IPS-NIHi7 (cell line): ENCODE measurements around the gene ZNF235.
"Not testable (repeated sequence)": the region's sequence is repeated elsewhere in the genome, so short reads cannot be mapped to it uniquely, and the experiment has no call there.

ENCODE experiments used
- DNase-seq: peaks from one replicate; pipeline ENCODE4 v3.0.0; 2012; ENCODE audit warnings: mixed read lengths; ENCODE audit errors: extremely low spot score

Gene ZNF235

GRCh38 chr19:44255705-44256411 lies 49.0 kb downstream of the ZNF235 start:
- DNase-seq: no peak

GRCh38 chr19:44254496-44254895 lies 50.3 kb downstream of the ZNF235 start:
- no peak for DNase-seq

GRCh38 chr19:44253392-44253791 lies 51.4 kb downstream of the ZNF235 start:
- not testable (repeated sequence) for DNase-seq

- DNase-seq: not testable (repeated sequence)
Observed at GRCh38 chr19:44252332-44252731, 52.5 kb downstream of the ZNF235 start.

- no peak for DNase-seq
Observed at GRCh38 chr19:44236384-44236783, 68.4 kb downstream of the ZNF235 start.
